Neural cell (in vitro differentiated cells): ENCODE results near the gene OTUD5. TPM values are rescaled to one million over a fixed set of nuclear protein-coding genes. Genes with fewer than 3 reads are reported as not detected.
A peak's percentile ranks its signal among the peaks of the same experiment; 100 is the strongest.

ENCODE experiments used
- H2AFZ ChIP-seq: fragments of 200-600, 300-800 bp; sonication (generic), shearing (Covaris generic); 2 replicates; pipeline ENCODE4 v1.6.0; 2014; ENCODE audit warnings: low read depth, mild to moderate bottlenecking, antibody characterized with exemption, low read length, moderate library complexity
- H3F3A ChIP-seq: fragments of 200-600 bp; shearing (Covaris generic); 2 replicates; pipeline ENCODE4 v1.6.1; 2016; ENCODE audit warnings: mild to moderate bottlenecking, moderate library complexity, mixed read lengths, antibody characterized with exemption, low read length; ENCODE audit not compliant: insufficient read depth, poor library complexity, severe bottlenecking
- H3K27ac ChIP-seq: fragments of 200-600, 300-800 bp; sonication (generic), shearing (Covaris generic); 2 replicates; pipeline ENCODE4 v1.5.1; 2014; ENCODE audit warnings: mild to moderate bottlenecking, low read length, moderate library complexity
- H3K27me3 ChIP-seq: fragments of 300-800, 200-600 bp; sonication (generic), shearing (Covaris generic); 2 replicates; pipeline ENCODE4 v1.6.0; 2014; ENCODE audit warnings: mild to moderate bottlenecking, low read depth, low read length, moderate library complexity; ENCODE audit not compliant: insufficient read depth
- H3K36me3 ChIP-seq: fragments of 300-800, 200-600 bp; sonication (generic), shearing (Covaris generic); 2 replicates; pipeline ENCODE4 v1.5.1; 2014; ENCODE audit warnings: mild to moderate bottlenecking, antibody characterized with exemption, low read length, moderate library complexity; ENCODE audit not compliant: insufficient read depth
- H3K4me2 ChIP-seq: fragments of 300-800, 200-600 bp; sonication (generic), shearing (Covaris generic); 2 replicates; pipeline ENCODE4 v1.6.0; 2014; ENCODE audit warnings: mild to moderate bottlenecking, low read length
- H3K4me3 ChIP-seq: fragments of 300-800, 200-600 bp; sonication (generic), shearing (Covaris generic); 2 replicates; pipeline ENCODE4 v1.5.1; 2014; ENCODE audit warnings: mild to moderate bottlenecking, low read length, moderate library complexity
- H3K79me2 ChIP-seq: fragments of 200-600 bp; shearing (Covaris generic); replicated peaks from 2 replicates; pipeline ENCODE4 v1.6.0; 2014; ENCODE audit warnings: mild to moderate bottlenecking, low read length, moderate library complexity; ENCODE audit not compliant: insufficient read depth
- H3K9ac ChIP-seq: fragments of 300-800, 200-600 bp; sonication (generic), shearing (Covaris generic); 2 replicates; pipeline ENCODE4 v1.6.1; 2016; ENCODE audit warnings: mild to moderate bottlenecking, low read length, mixed read lengths
- H3K9me2 ChIP-seq: fragments of 200-600 bp; shearing (Covaris generic); 2 replicates; pipeline ENCODE4 v1.6.1; 2016; ENCODE audit warnings: mild to moderate bottlenecking, low read length, mixed read lengths; ENCODE audit not compliant: insufficient read depth
- H3K9me3 ChIP-seq: fragments of 200-600, 300-800 bp; sonication (generic), shearing (Covaris generic); 2 replicates; pipeline ENCODE4 v1.6.1; 2016; ENCODE audit warnings: mild to moderate bottlenecking, mixed run types, low read length, moderate library complexity, mixed read lengths
- H4K20me1 ChIP-seq: fragments of 200-600 bp; shearing (Covaris generic); 2 replicates; pipeline ENCODE4 v1.6.1; 2016; ENCODE audit warnings: mild to moderate bottlenecking, mixed run types; ENCODE audit not compliant: insufficient read depth
- EP300 ChIP-seq: fragments of 450-650 bp; conservative IDR thresholded peaks from 2 replicates; pipeline ENCODE4 v1.6.1; 2014; ENCODE audit warnings: antibody characterized with exemption, mild to moderate bottlenecking, moderate library complexity; ENCODE audit not compliant: poor library complexity, severe bottlenecking
- EZH2 ChIP-seq: fragments of 200-600, 300-800 bp; shearing (Covaris generic), sonication (generic); IDR thresholded peaks from 2 replicates; pipeline ENCODE4 v1.6.1; 2014; ENCODE audit warnings: antibody characterized with exemption, low read length, borderline replicate concordance, mild to moderate bottlenecking; ENCODE audit not compliant: insufficient read depth, poor library complexity, severe bottlenecking
- MXI1 ChIP-seq: fragments of 450-650 bp; conservative IDR thresholded peaks from 2 replicates; pipeline ENCODE4 v1.6.1; 2014; ENCODE audit warnings: antibody characterized with exemption, mild to moderate bottlenecking; ENCODE audit not compliant: poor library complexity, severe bottlenecking
- POLR2AphosphoS5 ChIP-seq: IDR thresholded peaks from 2 replicates; pipeline ENCODE4 v1.6.1; 2012
- RAD21 ChIP-seq: fragments of 450-650 bp; conservative IDR thresholded peaks from 2 replicates; pipeline ENCODE4 v1.6.1; 2014; ENCODE audit warnings: antibody characterized with exemption, mild to moderate bottlenecking, moderate library complexity
- REST ChIP-seq: IDR thresholded peaks from 2 replicates; pipeline ENCODE4 v1.6.1; 2012; ENCODE audit warnings: borderline replicate concordance
- TAF1 ChIP-seq: IDR thresholded peaks from 2 replicates; pipeline ENCODE4 v1.6.1; 2012; ENCODE audit warnings: low read depth
- polyA plus RNA-seq: library from polyadenylated mRNA; depleted of rRNA; stranded (reverse); fragments of >200 nt; gene quantifications from 2 replicates; pipeline ENCODE4 v1.2.3, GENCODE V29; 2014
- TF ChIP-seq, protein P1 (sequence below): fragments of 450-650 bp; IDR thresholded peaks from 2 replicates; pipeline ENCODE4 v1.5.1; 2014; ENCODE audit warnings: antibody characterized with exemption, mild to moderate bottlenecking, moderate library complexity; ENCODE audit not compliant: poor library complexity, severe bottlenecking

OTUD5 gene
- polyA plus RNA-seq, 1 donor from 2014 or later: 34.3 TPM

DNA sequence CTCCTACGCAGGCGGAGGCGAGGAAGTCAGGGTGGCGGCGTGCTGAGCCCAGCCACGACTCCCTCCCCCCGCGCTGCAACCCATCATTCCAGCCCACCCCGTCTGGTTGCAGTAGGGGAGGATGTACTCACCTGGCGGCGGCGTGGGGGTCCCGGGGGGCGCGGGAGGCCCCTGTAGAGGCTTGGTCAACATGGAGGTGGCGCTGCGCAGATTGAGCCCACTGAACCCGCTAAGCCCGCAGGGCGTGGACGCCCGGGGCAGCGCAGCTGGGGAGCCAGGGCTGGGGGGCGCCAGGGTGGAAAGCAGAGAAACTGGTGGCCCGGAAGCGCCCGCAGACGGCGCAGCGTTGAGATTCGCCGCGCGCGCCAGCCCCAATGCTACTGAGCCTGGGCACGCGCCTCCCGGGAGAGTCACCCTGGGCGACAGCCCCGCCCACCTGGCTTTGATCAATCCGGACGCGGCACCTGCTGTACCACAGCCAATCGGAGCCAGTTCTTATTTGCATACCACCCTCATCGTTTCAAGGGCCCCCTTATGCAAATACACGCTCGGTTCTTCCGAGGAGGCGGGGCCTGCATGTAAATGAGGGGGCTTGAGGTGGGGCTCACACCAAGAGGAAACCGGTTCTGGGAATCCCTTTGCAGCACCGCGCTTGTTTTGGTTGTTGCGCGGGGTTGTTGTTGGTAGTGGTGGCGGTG is 38.6 kb downstream of the OTUD5 start, which contains the start of gene PIM2:
PIM2 (minus strand) TSS at position 382 of the 698 bp plus-strand sequence; CDS start at position 192, 190 bp downstream.
- Histone ChIP-seq H3K27ac (peak within 1 kb of the TSS; percentile 66), H3K9me2 (no peaks in the 10 kb centered on the region), H2AFZ (no peak within 1 kb of the TSS), H3K9ac (peak within 1 kb of the TSS; percentile 66), H3K79me2 (no peaks in the 10 kb centered on the region), H3K9me3 (no peaks in the 10 kb centered on the region), H3F3A (no peaks in the 10 kb centered on the region), H3K4me2 (peak within 1 kb of the TSS; percentile 65), H3K27me3 (no peaks in the 10 kb centered on the region), H3K36me3 (no peaks in the 10 kb centered on the region), H3K4me3 (peak within 1 kb of the TSS; percentile 74), H4K20me1 (no peaks in the 10 kb centered on the region)
- TF ChIP-seq POLR2AphosphoS5 (peak; percentile 76), REST (peak; percentile 69), MXI1 (peak; percentile 56), EZH2 (no peak), TAF1 (peak; percentile 91)
- TF ChIP-seq, protein P1, sequence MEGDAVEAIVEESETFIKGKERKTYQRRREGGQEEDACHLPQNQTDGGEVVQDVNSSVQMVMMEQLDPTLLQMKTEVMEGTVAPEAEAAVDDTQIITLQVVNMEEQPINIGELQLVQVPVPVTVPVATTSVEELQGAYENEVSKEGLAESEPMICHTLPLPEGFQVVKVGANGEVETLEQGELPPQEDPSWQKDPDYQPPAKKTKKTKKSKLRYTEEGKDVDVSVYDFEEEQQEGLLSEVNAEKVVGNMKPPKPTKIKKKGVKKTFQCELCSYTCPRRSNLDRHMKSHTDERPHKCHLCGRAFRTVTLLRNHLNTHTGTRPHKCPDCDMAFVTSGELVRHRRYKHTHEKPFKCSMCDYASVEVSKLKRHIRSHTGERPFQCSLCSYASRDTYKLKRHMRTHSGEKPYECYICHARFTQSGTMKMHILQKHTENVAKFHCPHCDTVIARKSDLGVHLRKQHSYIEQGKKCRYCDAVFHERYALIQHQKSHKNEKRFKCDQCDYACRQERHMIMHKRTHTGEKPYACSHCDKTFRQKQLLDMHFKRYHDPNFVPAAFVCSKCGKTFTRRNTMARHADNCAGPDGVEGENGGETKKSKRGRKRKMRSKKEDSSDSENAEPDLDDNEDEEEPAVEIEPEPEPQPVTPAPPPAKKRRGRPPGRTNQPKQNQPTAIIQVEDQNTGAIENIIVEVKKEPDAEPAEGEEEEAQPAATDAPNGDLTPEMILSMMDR: peak; percentile 28

GRCh38 chrX:48918301-48918642 is 39.1 kb downstream of the OTUD5 start:
- Histone ChIP-seq H3K9me2 (no peaks in the 10 kb centered on the region), H3K9ac (peak overlapping the region; percentile 66), H3K27ac (peak overlapping the region; percentile 65), H3K27me3 (no peaks in the 10 kb centered on the region), H3F3A (no peaks in the 10 kb centered on the region), H3K4me2 (no peak overlapping the region), H3K79me2 (no peaks in the 10 kb centered on the region), H3K9me3 (no peaks in the 10 kb centered on the region), H4K20me1 (no peaks in the 10 kb centered on the region), H3K4me3 (peak overlapping the region; percentile 74), H2AFZ (no peak overlapping the region), H3K36me3 (no peaks in the 10 kb centered on the region)
- no peak for TF ChIP-seq RAD21
- TF ChIP-seq EZH2: no peak
- TF ChIP-seq MXI1: no peak
- no peak for TF ChIP-seq POLR2AphosphoS5
- no peak for TF ChIP-seq REST
- TF ChIP-seq, protein P1: no peak
- no peak for TF ChIP-seq EP300
- TF ChIP-seq TAF1: no peak
